ENCODE measurements around the gene RIMBP2. TPM values are rescaled to one million over a fixed set of nuclear protein-coding genes. Genes with fewer than 3 reads are reported as not detected.
"Not testable (repeated sequence)": the region's sequence is repeated elsewhere in the genome, so short reads cannot be mapped to it uniquely, and the experiment has no call there.

Gene RIMBP2
- total and polyA plus RNA-seq, 2 donors: 0.47 to 0.78 TPM

GRCh38 chr12:130742112-130742511, 26.0 kb upstream of the RIMBP2 start:
- H3K4me3 ChIP-seq (ENCODE audit: low read length in 2 of 2): no peak overlapping the region
- no peak for DNase-seq (ENCODE audit: low read depth in 6 of 9, low spot score in 9 of 9)
- H3K27me3 ChIP-seq (ENCODE audit: control insufficient read depth in 2 of 2, insufficient read depth in 1 of 2, low read length in 1 of 2): no peaks in the 10 kb centered on the region
- H3K9me3 ChIP-seq (ENCODE audit: control insufficient read depth in 2 of 2, insufficient read depth in 1 of 2, low read length in 1 of 2): no peaks in the 10 kb centered on the region
- no peaks in the 10 kb centered on the region for H3K36me3 ChIP-seq (ENCODE audit: control insufficient read depth in 2 of 2, insufficient read depth in 2 of 2, low read length in 1 of 2)
- H3K4me1 ChIP-seq (ENCODE audit: control insufficient read depth in 2 of 2, insufficient read depth in 2 of 2, low read length in 2 of 2): no peaks in the 10 kb centered on the region
- no peak overlapping the region for H3K27ac ChIP-seq (ENCODE audit: low read depth in 1 of 2, low read length in 1 of 2)
- WGBS: 89% methylated on average over 12 of the region's 12 CpGs

GRCh38 chr12:130739571-130739970, 23.5 kb upstream of the RIMBP2 start:
- 92% methylated on average over 10 of the region's 10 CpGs for WGBS
- H3K27ac ChIP-seq (ENCODE audit: low read depth in 1 of 2, low read length in 1 of 2): no peak overlapping the region
- H3K4me3 ChIP-seq (ENCODE audit: low read length in 2 of 2): no peak overlapping the region
- DNase-seq (ENCODE audit: low read depth in 6 of 9, low spot score in 9 of 9): no peak
- no peaks in the 10 kb centered on the region for H3K36me3 ChIP-seq (ENCODE audit: control insufficient read depth in 2 of 2, insufficient read depth in 2 of 2, low read length in 1 of 2)
- no peaks in the 10 kb centered on the region for H3K4me1 ChIP-seq (ENCODE audit: control insufficient read depth in 2 of 2, insufficient read depth in 2 of 2, low read length in 2 of 2)
- no peaks in the 10 kb centered on the region for H3K27me3 ChIP-seq (ENCODE audit: control insufficient read depth in 2 of 2, insufficient read depth in 1 of 2, low read length in 1 of 2)
- H3K9me3 ChIP-seq (ENCODE audit: control insufficient read depth in 2 of 2, insufficient read depth in 1 of 2, low read length in 1 of 2): no peaks in the 10 kb centered on the region

- 99% methylated on average over 4 of the region's 4 CpGs for WGBS
- not testable (repeated sequence) for H3K4me3 ChIP-seq (ENCODE audit: low read length in 2 of 2); DNase-seq (ENCODE audit: low read depth in 6 of 9, low spot score in 9 of 9); H3K4me1 ChIP-seq (ENCODE audit: control insufficient read depth in 2 of 2, insufficient read depth in 2 of 2, low read length in 2 of 2); H3K27me3 ChIP-seq (ENCODE audit: control insufficient read depth in 2 of 2, insufficient read depth in 1 of 2, low read length in 1 of 2); H3K9me3 ChIP-seq (ENCODE audit: control insufficient read depth in 2 of 2, insufficient read depth in 1 of 2, low read length in 1 of 2); H3K36me3 ChIP-seq (ENCODE audit: control insufficient read depth in 2 of 2, insufficient read depth in 2 of 2, low read length in 1 of 2); H3K27ac ChIP-seq (ENCODE audit: low read depth in 1 of 2, low read length in 1 of 2)
These were observed 22.3 kb upstream of the RIMBP2 start for GRCh38 chr12:130738403-130738802.

- Histone ChIP-seq H3K27ac (ENCODE audit: low read depth in 1 of 2, low read length in 1 of 2) (no peak overlapping the region), H3K4me1 (ENCODE audit: control insufficient read depth in 2 of 2, insufficient read depth in 2 of 2, low read length in 2 of 2) (no peaks in the 10 kb centered on the region), H3K4me3 (ENCODE audit: low read length in 2 of 2) (no peak overlapping the region), H3K36me3 (ENCODE audit: control insufficient read depth in 2 of 2, insufficient read depth in 2 of 2, low read length in 1 of 2) (no peaks in the 10 kb centered on the region), H3K9me3 (ENCODE audit: control insufficient read depth in 2 of 2, insufficient read depth in 1 of 2, low read length in 1 of 2) (no peaks in the 10 kb centered on the region), H3K27me3 (ENCODE audit: control insufficient read depth in 2 of 2, insufficient read depth in 1 of 2, low read length in 1 of 2) (no peaks in the 10 kb centered on the region)
- WGBS: 65% methylated on average over 14 of the region's 14 CpGs
- no peak for DNase-seq (ENCODE audit: low read depth in 6 of 9, low spot score in 9 of 9)
These were observed 21.6 kb upstream of the RIMBP2 start for GRCh38 chr12:130737731-130738130.

GRCh38 chr12:130729344-130729743, 13.2 kb upstream of the RIMBP2 start:
- Histone ChIP-seq H3K4me3 (ENCODE audit: low read length in 2 of 2) (no peak overlapping the region), H3K9me3 (ENCODE audit: control insufficient read depth in 2 of 2, insufficient read depth in 1 of 2, low read length in 1 of 2) (peaks cover 0 to 9% of the 10 kb centered on the region in 2 donors), H3K27ac (ENCODE audit: low read depth in 1 of 2, low read length in 1 of 2) (no peak overlapping the region), H3K36me3 (ENCODE audit: control insufficient read depth in 2 of 2, insufficient read depth in 2 of 2, low read length in 1 of 2) (no peaks in the 10 kb centered on the region), H3K27me3 (ENCODE audit: control insufficient read depth in 2 of 2, insufficient read depth in 1 of 2, low read length in 1 of 2) (peaks cover 0 to 2% of the 10 kb centered on the region in 2 donors), H3K4me1 (ENCODE audit: control insufficient read depth in 2 of 2, insufficient read depth in 2 of 2, low read length in 2 of 2) (no peaks in the 10 kb centered on the region)
- no peak for DNase-seq (ENCODE audit: low read depth in 6 of 9, low spot score in 9 of 9)
- 76% methylated on average over 9 of the region's 9 CpGs for WGBS

- Histone ChIP-seq H3K27ac (ENCODE audit: low read depth in 1 of 2, low read length in 1 of 2) (no peak overlapping the region), H3K4me3 (ENCODE audit: low read length in 2 of 2) (no peak overlapping the region), H3K9me3 (ENCODE audit: control insufficient read depth in 2 of 2, insufficient read depth in 1 of 2, low read length in 1 of 2) (peaks cover 0 to 9% of the 10 kb centered on the region in 2 donors), H3K27me3 (ENCODE audit: control insufficient read depth in 2 of 2, insufficient read depth in 1 of 2, low read length in 1 of 2) (peaks cover 0 to 2% of the 10 kb centered on the region in 2 donors), H3K4me1 (ENCODE audit: control insufficient read depth in 2 of 2, insufficient read depth in 2 of 2, low read length in 2 of 2) (no peaks in the 10 kb centered on the region), H3K36me3 (ENCODE audit: control insufficient read depth in 2 of 2, insufficient read depth in 2 of 2, low read length in 1 of 2) (no peaks in the 10 kb centered on the region)
- WGBS: 94% methylated on average over 32 of the region's 32 CpGs
- no peak for DNase-seq (ENCODE audit: low read depth in 6 of 9, low spot score in 9 of 9)
These were observed 12.3 kb upstream of the RIMBP2 start for GRCh38 chr12:130728158-130729058.

GRCh38 chr12:130719263-130719859, 3.3 kb upstream of the RIMBP2 start:
- H3K27me3 ChIP-seq (ENCODE audit: control insufficient read depth in 2 of 2, insufficient read depth in 1 of 2, low read length in 1 of 2): peaks cover 27 to 34% of the 10 kb centered on the region in 2 donors
- no peak for DNase-seq (ENCODE audit: low read depth in 6 of 9, low spot score in 9 of 9)
- H3K27ac ChIP-seq (ENCODE audit: low read depth in 1 of 2, low read length in 1 of 2): no peak overlapping the region
- no peaks in the 10 kb centered on the region for H3K36me3 ChIP-seq (ENCODE audit: control insufficient read depth in 2 of 2, insufficient read depth in 2 of 2, low read length in 1 of 2)
- no peak overlapping the region for H3K4me3 ChIP-seq (ENCODE audit: low read length in 2 of 2)
- WGBS: 70% methylated on average over 8 of the region's 8 CpGs
- no peaks in the 10 kb centered on the region for H3K9me3 ChIP-seq (ENCODE audit: control insufficient read depth in 2 of 2, insufficient read depth in 1 of 2, low read length in 1 of 2)
- H3K4me1 ChIP-seq (ENCODE audit: control insufficient read depth in 2 of 2, insufficient read depth in 2 of 2, low read length in 2 of 2): no peaks in the 10 kb centered on the region

- DNase-seq (ENCODE audit: low read depth in 6 of 9, low spot score in 9 of 9): no peak
- WGBS: 95% methylated on average over 5 of the region's 5 CpGs
- H3K9me3 ChIP-seq (ENCODE audit: control insufficient read depth in 2 of 2, insufficient read depth in 1 of 2, low read length in 1 of 2): no peaks in the 10 kb centered on the region
- no peak overlapping the region for H3K4me3 ChIP-seq (ENCODE audit: low read length in 2 of 2)
- H3K27me3 ChIP-seq (ENCODE audit: control insufficient read depth in 2 of 2, insufficient read depth in 1 of 2, low read length in 1 of 2): peaks cover 37 to 47% of the 10 kb centered on the region in 2 donors
- no peak overlapping the region for H3K27ac ChIP-seq (ENCODE audit: low read depth in 1 of 2, low read length in 1 of 2)
- H3K4me1 ChIP-seq (ENCODE audit: control insufficient read depth in 2 of 2, insufficient read depth in 2 of 2, low read length in 2 of 2): peaks cover 0 to 5% of the 10 kb centered on the region in 2 donors
- H3K36me3 ChIP-seq (ENCODE audit: control insufficient read depth in 2 of 2, insufficient read depth in 2 of 2, low read length in 1 of 2): no peaks in the 10 kb centered on the region
These were observed 1.7 kb upstream of the RIMBP2 start for GRCh38 chr12:130717752-130718151.

- no peak for DNase-seq (ENCODE audit: low read depth in 6 of 9, low spot score in 9 of 9)
- Histone ChIP-seq H3K4me1 (ENCODE audit: control insufficient read depth in 2 of 2, insufficient read depth in 2 of 2, low read length in 2 of 2) (peaks cover 0 to 5% of the 10 kb centered on the region in 2 donors), H3K27me3 (ENCODE audit: control insufficient read depth in 2 of 2, insufficient read depth in 1 of 2, low read length in 1 of 2) (peaks cover 37 to 53% of the 10 kb centered on the region in 2 donors), H3K9me3 (ENCODE audit: control insufficient read depth in 2 of 2, insufficient read depth in 1 of 2, low read length in 1 of 2) (no peaks in the 10 kb centered on the region), H3K4me3 (ENCODE audit: low read length in 2 of 2) (no peak overlapping the region), H3K27ac (ENCODE audit: low read depth in 1 of 2, low read length in 1 of 2) (no peak overlapping the region), H3K36me3 (ENCODE audit: control insufficient read depth in 2 of 2, insufficient read depth in 2 of 2, low read length in 1 of 2) (no peaks in the 10 kb centered on the region)
- 37% methylated on average over 11 of the region's 11 CpGs for WGBS
These were observed 869 bp upstream of the RIMBP2 start for GRCh38 chr12:130716969-130717366.

All from thymus (tissue), 11 donors.